Neural cell (in vitro differentiated cells): Measurements from ENCODE around the gene KCNA10.

ENCODE experiments used
- CTCF ChIP-seq: fragments of 450-650 bp; IDR thresholded peaks from 2 replicates; pipeline ENCODE4 v1.5.1; 2014; ENCODE audit warnings: antibody characterized with exemption, mild to moderate bottlenecking, moderate library complexity; ENCODE audit not compliant: poor library complexity, severe bottlenecking
- EZH2 ChIP-seq: fragments of 200-600, 300-800 bp; shearing (Covaris generic), sonication (generic); IDR thresholded peaks from 2 replicates; pipeline ENCODE4 v1.6.1; 2014; ENCODE audit warnings: antibody characterized with exemption, low read length, borderline replicate concordance, mild to moderate bottlenecking; ENCODE audit not compliant: insufficient read depth, poor library complexity, severe bottlenecking
- POLR2AphosphoS5 ChIP-seq: IDR thresholded peaks from 2 replicates; pipeline ENCODE4 v1.6.1; 2012
- RAD21 ChIP-seq: fragments of 450-650 bp; conservative IDR thresholded peaks from 2 replicates; pipeline ENCODE4 v1.6.1; 2014; ENCODE audit warnings: antibody characterized with exemption, mild to moderate bottlenecking, moderate library complexity
- TAF1 ChIP-seq: IDR thresholded peaks from 2 replicates; pipeline ENCODE4 v1.6.1; 2012; ENCODE audit warnings: low read depth
- TF ChIP-seq, protein P1 (sequence below): IDR thresholded peaks from 2 replicates; pipeline ENCODE4 v1.6.1; 2012; ENCODE audit warnings: borderline replicate concordance

DNA sequence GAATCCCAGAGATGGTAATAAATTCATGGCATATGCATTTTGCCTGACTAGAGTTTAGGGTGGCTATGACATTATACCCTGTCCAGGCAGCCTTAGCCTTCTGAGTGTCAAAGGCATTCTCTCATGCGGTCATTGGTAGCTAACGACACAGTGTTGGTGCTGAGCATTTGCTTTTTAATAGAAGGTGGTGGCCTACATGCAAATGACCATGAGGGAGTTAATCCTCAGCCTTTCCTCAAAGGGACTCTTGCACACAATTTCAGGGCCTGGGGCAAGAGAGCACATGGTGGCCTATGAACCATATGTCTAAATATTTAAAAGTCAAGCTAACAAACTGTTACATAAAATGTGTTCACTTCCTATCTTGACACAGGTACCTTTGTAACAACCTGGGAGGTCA lies 30.9 kb upstream of the KCNA10 start:
- TF ChIP-seq POLR2AphosphoS5 (no peak), EZH2 (no peak), CTCF (no peak), TAF1 (no peak), RAD21 (no peak)
- TF ChIP-seq, protein P1, sequence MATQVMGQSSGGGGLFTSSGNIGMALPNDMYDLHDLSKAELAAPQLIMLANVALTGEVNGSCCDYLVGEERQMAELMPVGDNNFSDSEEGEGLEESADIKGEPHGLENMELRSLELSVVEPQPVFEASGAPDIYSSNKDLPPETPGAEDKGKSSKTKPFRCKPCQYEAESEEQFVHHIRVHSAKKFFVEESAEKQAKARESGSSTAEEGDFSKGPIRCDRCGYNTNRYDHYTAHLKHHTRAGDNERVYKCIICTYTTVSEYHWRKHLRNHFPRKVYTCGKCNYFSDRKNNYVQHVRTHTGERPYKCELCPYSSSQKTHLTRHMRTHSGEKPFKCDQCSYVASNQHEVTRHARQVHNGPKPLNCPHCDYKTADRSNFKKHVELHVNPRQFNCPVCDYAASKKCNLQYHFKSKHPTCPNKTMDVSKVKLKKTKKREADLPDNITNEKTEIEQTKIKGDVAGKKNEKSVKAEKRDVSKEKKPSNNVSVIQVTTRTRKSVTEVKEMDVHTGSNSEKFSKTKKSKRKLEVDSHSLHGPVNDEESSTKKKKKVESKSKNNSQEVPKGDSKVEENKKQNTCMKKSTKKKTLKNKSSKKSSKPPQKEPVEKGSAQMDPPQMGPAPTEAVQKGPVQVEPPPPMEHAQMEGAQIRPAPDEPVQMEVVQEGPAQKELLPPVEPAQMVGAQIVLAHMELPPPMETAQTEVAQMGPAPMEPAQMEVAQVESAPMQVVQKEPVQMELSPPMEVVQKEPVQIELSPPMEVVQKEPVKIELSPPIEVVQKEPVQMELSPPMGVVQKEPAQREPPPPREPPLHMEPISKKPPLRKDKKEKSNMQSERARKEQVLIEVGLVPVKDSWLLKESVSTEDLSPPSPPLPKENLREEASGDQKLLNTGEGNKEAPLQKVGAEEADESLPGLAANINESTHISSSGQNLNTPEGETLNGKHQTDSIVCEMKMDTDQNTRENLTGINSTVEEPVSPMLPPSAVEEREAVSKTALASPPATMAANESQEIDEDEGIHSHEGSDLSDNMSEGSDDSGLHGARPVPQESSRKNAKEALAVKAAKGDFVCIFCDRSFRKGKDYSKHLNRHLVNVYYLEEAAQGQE = no peak
